Measurements from ENCODE around the gene ZNF787.

ZNF787 gene

GRCh38 chr19:56089344-56089743 lies 31.8 kb downstream of the ZNF787 start:
- TF ChIP-seq CTCF (IDR thresholded peaks at IDR 0.05; ENCODE audit: low read depth, low read length) = no peak
- H3K4me3 ChIP-seq (ENCODE audit: low read depth, low read length) = no peak overlapping the region

GRCh38 chr19:56088497-56089215 lies 32.4 kb downstream of the ZNF787 start:
- no peak for TF ChIP-seq CTCF (IDR thresholded peaks at IDR 0.05; ENCODE audit: low read depth, low read length)
- H3K4me3 ChIP-seq (ENCODE audit: low read depth, low read length) = no peak overlapping the region

GRCh38 chr19:56087647-56088496 lies 33.2 kb downstream of the ZNF787 start:
- no peak overlapping the region for H3K4me3 ChIP-seq (ENCODE audit: low read depth, low read length)
- TF ChIP-seq CTCF (IDR thresholded peaks at IDR 0.05; ENCODE audit: low read depth, low read length) = no peak

- H3K4me3 ChIP-seq (ENCODE audit: low read depth, low read length) = no peak overlapping the region
- no peak for TF ChIP-seq CTCF (IDR thresholded peaks at IDR 0.05; ENCODE audit: low read depth, low read length)
Observed at GRCh38 chr19:56086671-56087430, 34.2 kb downstream of the ZNF787 start.

GRCh38 chr19:56085571-56086275 lies 35.4 kb downstream of the ZNF787 start:
- no peak overlapping the region for H3K4me3 ChIP-seq (ENCODE audit: low read depth, low read length)
- no peak for TF ChIP-seq CTCF (IDR thresholded peaks at IDR 0.05; ENCODE audit: low read depth, low read length)

- no peak overlapping the region for H3K4me3 ChIP-seq (ENCODE audit: low read depth, low read length)
- no peak for TF ChIP-seq CTCF (IDR thresholded peaks at IDR 0.05; ENCODE audit: low read depth, low read length)
Observed at GRCh38 chr19:56084835-56085536, 36.1 kb downstream of the ZNF787 start.

Data from WI38 (cell line).